ENCODE data around the gene TMEM126A. TPM values are rescaled to one million over a fixed set of nuclear protein-coding genes. Genes with fewer than 3 reads are reported as not detected.

Gene TMEM126A
- total and polyA plus RNA-seq, 9 donors, result 31.1 to 50.7 (median 35.5) TPM

DNA sequence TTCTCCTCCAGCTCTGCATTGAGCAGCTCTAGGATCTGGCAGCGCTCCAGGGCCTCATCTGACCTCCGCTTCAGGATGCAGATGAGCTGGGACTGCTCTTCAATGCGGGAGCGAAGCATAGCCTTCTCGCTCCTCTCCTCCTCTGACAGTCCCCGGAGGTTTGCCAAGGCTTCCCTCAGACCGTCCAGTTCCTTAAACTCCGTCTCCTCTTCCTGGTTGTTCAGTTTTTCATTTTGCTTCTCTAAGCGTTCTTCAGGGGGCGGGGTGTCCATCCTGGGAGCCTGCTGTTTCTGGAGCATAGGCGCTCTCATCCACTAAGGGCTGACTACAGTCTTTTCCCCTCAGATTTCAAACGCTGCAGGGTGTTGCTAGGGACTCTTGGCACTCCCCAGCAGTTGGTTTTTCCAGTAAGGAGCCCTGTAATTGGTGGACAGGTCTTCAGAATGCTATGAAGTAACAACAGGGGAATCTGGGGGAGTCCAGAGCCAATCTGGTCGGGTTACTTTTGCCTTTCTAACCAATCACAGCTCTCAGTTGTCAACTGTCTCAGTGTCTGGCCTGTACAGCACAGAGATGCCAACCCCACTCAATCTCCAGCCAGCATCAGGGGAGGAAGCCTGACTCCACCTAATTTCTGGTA lies 38.2 kb downstream of the TMEM126A start, which contains the start of gene CCDC89:
Gene CCDC89, minus strand, starts transcription at position 376 of the 640 bp plus-strand sequence. Its CDS starts 65 bp downstream, at position 311.
- Histone ChIP-seq H3K9me3 (replicated peaks; ENCODE audit: control insufficient read depth, low read depth, low read length) (no peaks in the 10 kb centered on the region), H3K36me3 (ENCODE audit: control insufficient read depth, insufficient read depth, low read length) (no peaks in the 10 kb centered on the region), H3K27me3 (ENCODE audit: control insufficient read depth, insufficient read depth, low read length) (no peaks in the 10 kb centered on the region), H3K27ac (ENCODE audit: low read length) (peak within 1 kb of the TSS; percentile 98), H3K4me3 (ENCODE audit: low read length) (peak within 1 kb of the TSS; percentile 55), H3K4me1 (ENCODE audit: control insufficient read depth, insufficient read depth, low read length) (peaks cover 22% of the 10 kb centered on the region)
- DNase-seq, result peak; percentile 99
- 18% methylated on average over 10 of the region's 13 CpGs for WGBS (ENCODE audit: insufficient coverage)

DNA sequence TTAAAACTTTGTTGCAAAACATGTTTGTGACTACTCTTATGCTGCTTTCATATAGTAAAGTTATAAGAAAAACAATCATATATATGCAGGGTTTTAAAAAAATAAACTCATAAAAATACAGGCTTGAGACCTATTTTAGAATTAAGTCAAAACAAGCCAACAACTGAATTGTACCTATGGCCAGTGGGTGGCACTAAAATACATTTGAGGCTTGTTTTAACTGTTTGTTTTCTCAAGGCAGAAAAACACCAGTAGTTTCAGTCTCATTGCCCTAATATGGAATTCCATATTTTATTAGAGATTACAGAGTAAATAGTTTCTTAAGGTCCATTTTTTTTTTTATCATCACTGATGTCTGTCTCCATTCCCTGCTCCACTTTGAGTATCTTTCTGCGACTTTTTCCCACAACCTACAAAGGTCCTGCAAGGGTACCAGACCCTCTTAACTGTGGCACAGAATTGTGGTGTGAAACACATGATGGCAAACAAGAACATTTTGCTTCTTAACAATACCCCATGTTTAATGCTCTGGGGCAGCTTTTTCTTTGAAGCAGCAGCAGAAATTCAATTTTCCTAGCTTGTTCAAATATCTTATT lies 46.7 kb downstream of the TMEM126A start:
- DNase-seq, result peak; percentile 52

DNA sequence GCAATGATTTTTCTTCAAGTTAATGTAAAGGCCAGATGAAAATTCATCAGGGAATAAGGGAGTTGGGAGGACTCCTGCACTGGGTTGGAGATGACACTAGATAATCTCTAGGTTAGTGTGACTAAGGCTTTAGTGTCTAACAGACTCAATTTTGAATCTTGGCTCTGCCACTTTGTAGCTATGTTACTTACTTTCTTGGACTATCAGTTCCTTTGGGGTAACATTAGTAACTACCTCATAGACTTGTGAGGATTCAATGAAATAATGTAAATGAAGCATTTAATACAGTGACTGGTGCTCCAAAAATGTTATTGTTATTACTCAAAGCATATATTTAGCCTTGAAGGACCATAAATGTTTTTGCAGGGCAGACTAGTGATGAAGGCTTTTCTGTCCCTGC lies 47.8 kb downstream of the TMEM126A start:
- no peaks in the 10 kb centered on the region for H3K4me1 ChIP-seq (ENCODE audit: control insufficient read depth, insufficient read depth, low read length)
- no peak overlapping the region for H3K27ac ChIP-seq (ENCODE audit: low read length)
- no peak for DNase-seq
- peaks cover 14% of the 10 kb centered on the region for H3K36me3 ChIP-seq (ENCODE audit: control insufficient read depth, insufficient read depth, low read length)
- H3K4me3 ChIP-seq (ENCODE audit: low read length), result no peak overlapping the region
- H3K27me3 ChIP-seq (ENCODE audit: control insufficient read depth, insufficient read depth, low read length), result no peaks in the 10 kb centered on the region
- no peaks in the 10 kb centered on the region for H3K9me3 ChIP-seq (replicated peaks; ENCODE audit: control insufficient read depth, low read depth, low read length)

More for the DNA sequence above, 46.7 kb downstream of the TMEM126A start:
- no CpG with 5 or more reads among the region's 1 CpG for WGBS (ENCODE audit: insufficient coverage)
- Histone ChIP-seq H3K4me1 (ENCODE audit: control insufficient read depth, insufficient read depth, low read length) (no peaks in the 10 kb centered on the region), H3K9me3 (replicated peaks; ENCODE audit: control insufficient read depth, low read depth, low read length) (no peaks in the 10 kb centered on the region), H3K4me3 (ENCODE audit: low read length) (no peak overlapping the region), H3K27me3 (ENCODE audit: control insufficient read depth, insufficient read depth, low read length) (no peaks in the 10 kb centered on the region), H3K27ac (ENCODE audit: low read length) (no peak overlapping the region), H3K36me3 (ENCODE audit: control insufficient read depth, insufficient read depth, low read length) (peaks cover 12% of the 10 kb centered on the region)

DNA sequence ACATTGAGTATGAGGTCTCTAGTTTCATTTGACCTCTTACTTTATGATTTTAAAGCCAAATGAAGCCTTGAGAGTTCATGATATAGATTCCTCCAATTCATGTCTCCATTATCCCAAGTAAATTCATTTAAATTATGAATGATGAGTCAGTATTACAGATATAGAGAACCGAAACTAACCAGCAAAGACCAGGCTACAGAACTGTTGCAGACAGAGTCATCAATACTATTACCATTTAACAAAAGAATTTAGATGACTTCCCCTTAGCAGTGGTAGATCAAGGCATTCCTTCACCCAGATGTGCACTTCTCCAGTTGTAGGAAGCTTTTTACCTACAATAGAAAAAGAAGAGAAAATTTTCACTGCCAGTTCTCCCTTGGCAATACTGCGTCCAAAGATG lies 50.0 kb downstream of the TMEM126A start:
- Histone ChIP-seq H3K9me3 (replicated peaks; ENCODE audit: control insufficient read depth, low read depth, low read length) (no peaks in the 10 kb centered on the region), H3K4me3 (ENCODE audit: low read length) (no peak overlapping the region), H3K27ac (ENCODE audit: low read length) (no peak overlapping the region), H3K4me1 (ENCODE audit: control insufficient read depth, insufficient read depth, low read length) (no peaks in the 10 kb centered on the region), H3K36me3 (ENCODE audit: control insufficient read depth, insufficient read depth, low read length) (peaks cover 17% of the 10 kb centered on the region), H3K27me3 (ENCODE audit: control insufficient read depth, insufficient read depth, low read length) (no peaks in the 10 kb centered on the region)
- DNase-seq, result no peak
- no CpG with 5 or more reads among the region's 2 CpGs for WGBS (ENCODE audit: insufficient coverage)

DNA sequence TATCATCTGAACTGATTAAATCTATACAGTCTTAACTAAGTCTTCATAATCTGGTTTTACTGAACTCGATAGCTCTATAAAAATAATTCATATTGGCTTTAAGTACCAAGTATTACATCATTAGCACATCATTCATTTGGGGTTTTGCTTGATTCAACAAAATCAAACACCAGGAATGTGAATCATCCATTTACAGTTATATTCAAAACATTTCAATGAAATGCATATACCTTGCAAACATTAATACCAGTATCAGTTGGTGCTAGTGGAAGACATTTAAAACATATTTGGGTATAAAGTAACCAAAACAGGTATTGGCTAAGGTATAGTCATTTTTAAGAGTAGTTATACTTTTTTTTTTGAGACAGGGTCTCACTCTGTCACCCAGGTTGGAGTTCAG lies 50.4 kb downstream of the TMEM126A start:
- Histone ChIP-seq H3K9me3 (replicated peaks; ENCODE audit: control insufficient read depth, low read depth, low read length) (no peaks in the 10 kb centered on the region), H3K27me3 (ENCODE audit: control insufficient read depth, insufficient read depth, low read length) (no peaks in the 10 kb centered on the region), H3K36me3 (ENCODE audit: control insufficient read depth, insufficient read depth, low read length) (peaks cover 14% of the 10 kb centered on the region), H3K4me3 (ENCODE audit: low read length) (no peak overlapping the region), H3K4me1 (ENCODE audit: control insufficient read depth, insufficient read depth, low read length) (no peaks in the 10 kb centered on the region), H3K27ac (ENCODE audit: low read length) (no peak overlapping the region)
- no CpG with 5 or more reads among the region's 1 CpG for WGBS (ENCODE audit: insufficient coverage)
- DNase-seq, result no peak

DNA sequence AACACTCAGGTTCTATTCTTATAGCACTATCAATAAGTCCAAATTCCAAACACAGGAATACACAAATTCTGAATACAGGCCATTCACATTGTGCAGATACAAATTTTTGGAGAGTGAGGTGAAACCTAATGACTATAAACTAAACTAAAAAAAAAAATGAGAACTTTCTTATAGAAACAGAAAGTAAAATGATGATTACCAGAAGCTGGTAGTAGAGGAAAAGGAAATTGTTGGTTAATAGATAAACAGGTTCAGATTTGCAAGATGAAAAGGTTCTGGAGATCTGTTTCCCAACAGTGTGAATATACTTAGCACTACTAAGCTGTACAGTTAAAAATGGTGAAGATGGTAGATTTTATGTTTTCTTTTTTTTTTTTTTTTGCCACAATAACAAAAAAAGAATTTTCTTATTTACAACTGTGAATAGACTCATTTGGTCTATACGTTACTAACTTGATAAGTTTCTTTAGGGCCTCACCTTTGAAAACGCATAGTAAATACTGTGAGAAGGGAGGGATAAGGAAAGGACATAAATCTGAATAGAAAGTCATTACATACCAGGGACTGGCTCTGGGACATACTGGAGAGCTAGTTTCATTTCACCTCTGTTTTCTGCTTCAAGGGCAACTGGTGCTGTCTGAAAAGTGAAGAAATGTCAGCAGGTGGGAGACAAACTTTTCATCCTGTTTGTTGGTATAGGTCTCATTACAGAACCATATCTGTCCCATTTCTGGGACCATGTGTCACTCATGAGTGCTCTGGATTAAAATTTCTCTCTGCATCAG lies 52.4 kb downstream of the TMEM126A start:
- no CpG with 5 or more reads among the region's 2 CpGs for WGBS (ENCODE audit: insufficient coverage)
- Histone ChIP-seq H3K36me3 (ENCODE audit: control insufficient read depth, insufficient read depth, low read length) (peaks cover 14% of the 10 kb centered on the region), H3K4me3 (ENCODE audit: low read length) (no peak overlapping the region), H3K9me3 (replicated peaks; ENCODE audit: control insufficient read depth, low read depth, low read length) (no peaks in the 10 kb centered on the region), H3K4me1 (ENCODE audit: control insufficient read depth, insufficient read depth, low read length) (no peaks in the 10 kb centered on the region), H3K27ac (ENCODE audit: low read length) (no peak overlapping the region), H3K27me3 (ENCODE audit: control insufficient read depth, insufficient read depth, low read length) (no peaks in the 10 kb centered on the region)
- no peak for DNase-seq

DNA sequence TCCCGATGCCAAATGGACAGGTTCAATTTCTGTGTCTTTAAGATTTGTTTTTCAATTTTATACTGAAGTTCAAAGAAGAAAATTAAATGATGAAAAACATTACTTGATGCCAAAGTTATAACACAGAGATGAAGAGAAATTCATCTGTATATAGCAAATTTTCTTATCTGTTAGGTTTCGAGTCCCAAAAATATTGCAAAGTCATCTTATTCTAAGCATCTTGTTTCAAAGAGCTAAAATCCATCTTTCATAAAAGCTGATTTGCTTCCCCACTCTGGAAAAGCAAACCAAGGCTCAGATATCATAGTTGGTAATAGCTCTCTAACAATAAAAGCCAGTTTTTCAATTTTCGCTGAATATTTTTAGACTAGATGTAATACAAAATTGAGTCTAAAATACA lies 57.2 kb downstream of the TMEM126A start:
- H3K4me3 ChIP-seq (ENCODE audit: low read length), result no peak overlapping the region
- no peaks in the 10 kb centered on the region for H3K4me1 ChIP-seq (ENCODE audit: control insufficient read depth, insufficient read depth, low read length)
- DNase-seq, result no peak
- no CpG with 5 or more reads among the region's 3 CpGs for WGBS (ENCODE audit: insufficient coverage)
- peaks cover 6% of the 10 kb centered on the region for H3K36me3 ChIP-seq (ENCODE audit: control insufficient read depth, insufficient read depth, low read length)
- no peak overlapping the region for H3K27ac ChIP-seq (ENCODE audit: low read length)
- no peaks in the 10 kb centered on the region for H3K9me3 ChIP-seq (replicated peaks; ENCODE audit: control insufficient read depth, low read depth, low read length)
- no peaks in the 10 kb centered on the region for H3K27me3 ChIP-seq (ENCODE audit: control insufficient read depth, insufficient read depth, low read length)

DNA sequence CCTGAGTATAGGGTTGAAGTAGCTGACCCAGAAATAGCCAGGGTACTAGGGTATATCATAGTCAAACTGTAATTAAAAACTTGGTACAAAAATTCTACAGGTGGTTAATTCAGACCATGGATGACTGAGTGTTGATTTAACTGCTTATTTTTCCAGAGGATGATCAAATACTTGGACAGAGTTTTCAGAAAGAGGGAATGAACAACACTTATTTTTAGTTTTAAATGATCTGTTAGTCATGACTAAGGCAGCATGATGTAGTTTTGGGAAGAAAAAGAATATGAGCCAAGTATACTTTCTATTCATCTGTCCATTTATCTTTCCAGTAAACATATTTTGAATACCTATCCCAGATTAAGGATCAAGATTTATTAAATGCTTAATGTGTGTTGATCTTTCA lies 58.0 kb downstream of the TMEM126A start:
- Histone ChIP-seq H3K36me3 (ENCODE audit: control insufficient read depth, insufficient read depth, low read length) (peaks cover 6% of the 10 kb centered on the region), H3K4me1 (ENCODE audit: control insufficient read depth, insufficient read depth, low read length) (no peaks in the 10 kb centered on the region), H3K27ac (ENCODE audit: low read length) (no peak overlapping the region), H3K27me3 (ENCODE audit: control insufficient read depth, insufficient read depth, low read length) (no peaks in the 10 kb centered on the region), H3K9me3 (replicated peaks; ENCODE audit: control insufficient read depth, low read depth, low read length) (no peaks in the 10 kb centered on the region), H3K4me3 (ENCODE audit: low read length) (no peak overlapping the region)
- no peak for DNase-seq

All from muscle of leg (tissue), 11 donors.